HAP-1 (cell line): ENCODE results near the gene SETD2.

Experiments
- DNase-seq, 2 experiments: peaks; one replicate each; pipeline ENCODE4 v3.0.0-alpha.2; 2016 to 2020; ENCODE audit warnings: low spot score in 2 of 2
- H3K27me3 ChIP-seq: fragments of 250-450 bp; sonication (Bioruptor Pico); 2 replicates; pipeline ENCODE4 v1.5.1; 2020; ENCODE audit warnings: low read depth, mild to moderate bottlenecking, moderate library complexity
- H3K36me3 ChIP-seq: fragments of 250-450 bp; sonication (Bioruptor Pico); replicated peaks from 2 replicates; pipeline ENCODE4 v1.5.1; 2020; ENCODE audit warnings: mild to moderate bottlenecking
- H3K4me1 ChIP-seq: fragments of 250-450 bp; sonication (Bioruptor Pico); 2 replicates; pipeline ENCODE4 v1.5.1; 2020; ENCODE audit warnings: mild to moderate bottlenecking
- H3K4me3 ChIP-seq: fragments of 250-450 bp; sonication (Bioruptor Pico); 2 replicates; pipeline ENCODE4 v1.5.1; 2020; ENCODE audit warnings: mild to moderate bottlenecking, moderate library complexity
- H3K9me3 ChIP-seq: fragments of 250-450 bp; sonication (Bioruptor Pico); 2 replicates; pipeline ENCODE4 v1.5.1; 2020; ENCODE audit warnings: mild to moderate bottlenecking, moderate library complexity
- in situ Hi-C: fragments of 300-500 bp; cut with MboI; formaldehyde crosslinking; loops from 3 replicates; pipeline ENCODE4 v1.14.3; 2020; ENCODE audit warnings: low sequenced_read_pairs, inconsistent platforms, mixed read lengths

Gene SETD2

DNA sequence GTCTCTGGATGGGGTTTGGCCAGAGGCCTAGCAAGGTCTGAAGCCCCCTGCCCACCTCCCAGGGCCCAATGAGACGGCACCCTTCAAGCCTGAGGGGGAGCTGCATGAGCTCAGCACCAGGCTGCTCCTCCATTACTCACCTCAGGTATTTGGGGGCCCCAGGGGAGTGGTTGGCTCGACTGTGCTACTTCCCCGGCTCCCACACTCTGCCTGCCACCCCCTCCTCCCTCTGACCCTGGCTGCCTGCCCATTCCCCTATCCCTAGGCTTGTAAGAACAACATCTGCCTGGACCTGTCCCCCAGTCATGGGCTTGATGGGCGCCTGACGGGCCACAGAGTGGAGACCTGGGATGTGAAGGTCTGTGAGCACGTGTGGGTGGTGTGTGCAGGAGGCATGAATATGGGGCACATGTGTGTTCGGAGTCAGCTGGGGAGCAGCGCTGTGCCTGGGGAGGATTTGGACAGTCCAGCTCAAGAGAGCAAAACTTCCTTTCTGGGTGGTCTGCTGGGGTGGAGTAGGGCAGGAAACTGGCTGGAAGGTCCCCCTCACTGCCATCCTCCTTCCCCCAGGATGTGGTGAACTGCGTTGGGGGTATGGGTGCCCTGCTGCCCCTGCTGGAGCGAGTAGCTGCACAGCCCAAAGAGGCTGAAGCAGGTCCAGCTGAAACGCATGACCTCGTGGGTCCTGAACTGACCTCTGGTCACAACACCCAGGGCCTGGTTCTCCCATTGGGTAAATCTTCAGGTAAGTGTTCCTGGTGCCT, 167.0 kb downstream of the SETD2 start:
- Histone ChIP-seq H3K27me3 (no peaks in the 10 kb centered on the region), H3K9me3 (no peaks in the 10 kb centered on the region), H3K4me1 (no peaks in the 10 kb centered on the region), H3K36me3 (peaks cover 24% of the 10 kb centered on the region), H3K4me3 (no peak overlapping the region)
- in situ Hi-C loops = no loop called here
- no peak for DNase-seq

DNA sequence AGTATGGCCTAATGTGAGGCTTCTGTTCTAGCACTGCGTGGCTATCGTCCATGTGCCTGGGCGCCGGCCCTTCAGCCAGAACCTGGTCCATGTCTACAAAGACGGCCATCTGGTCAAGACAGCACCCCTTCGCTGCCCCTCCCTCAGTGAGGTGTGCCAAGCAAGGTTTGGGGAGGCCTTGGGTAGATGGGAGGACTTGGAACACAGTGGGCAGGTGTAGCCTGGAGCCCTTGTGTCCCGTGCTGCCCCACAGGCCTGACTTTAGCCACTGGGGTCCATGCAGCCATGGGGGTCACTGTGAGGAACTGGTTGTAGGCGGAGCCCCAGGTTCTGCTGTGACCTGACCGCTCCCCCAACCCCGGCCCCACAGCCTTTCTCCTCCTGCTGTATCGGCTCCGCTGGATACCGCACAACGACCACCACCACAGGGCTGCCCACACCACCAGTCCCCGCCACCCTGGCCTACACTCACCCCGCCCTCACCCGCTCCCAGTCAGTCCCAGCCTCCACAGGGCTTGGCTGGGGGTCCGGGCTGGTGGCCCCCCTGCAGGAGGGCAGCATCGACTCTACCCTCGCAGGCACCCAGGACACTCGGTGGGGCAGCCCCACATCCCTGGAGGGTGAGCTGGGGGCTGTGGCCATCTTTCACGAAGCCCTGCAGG, 167.9 kb downstream of the SETD2 start:
- in situ Hi-C loops = no loop called here
- H3K4me3 ChIP-seq = no peak overlapping the region
- H3K4me1 ChIP-seq = no peaks in the 10 kb centered on the region
- DNase-seq = no peak
- H3K9me3 ChIP-seq = no peaks in the 10 kb centered on the region
- H3K36me3 ChIP-seq = peaks cover 16% of the 10 kb centered on the region
- no peaks in the 10 kb centered on the region for H3K27me3 ChIP-seq

DNA sequence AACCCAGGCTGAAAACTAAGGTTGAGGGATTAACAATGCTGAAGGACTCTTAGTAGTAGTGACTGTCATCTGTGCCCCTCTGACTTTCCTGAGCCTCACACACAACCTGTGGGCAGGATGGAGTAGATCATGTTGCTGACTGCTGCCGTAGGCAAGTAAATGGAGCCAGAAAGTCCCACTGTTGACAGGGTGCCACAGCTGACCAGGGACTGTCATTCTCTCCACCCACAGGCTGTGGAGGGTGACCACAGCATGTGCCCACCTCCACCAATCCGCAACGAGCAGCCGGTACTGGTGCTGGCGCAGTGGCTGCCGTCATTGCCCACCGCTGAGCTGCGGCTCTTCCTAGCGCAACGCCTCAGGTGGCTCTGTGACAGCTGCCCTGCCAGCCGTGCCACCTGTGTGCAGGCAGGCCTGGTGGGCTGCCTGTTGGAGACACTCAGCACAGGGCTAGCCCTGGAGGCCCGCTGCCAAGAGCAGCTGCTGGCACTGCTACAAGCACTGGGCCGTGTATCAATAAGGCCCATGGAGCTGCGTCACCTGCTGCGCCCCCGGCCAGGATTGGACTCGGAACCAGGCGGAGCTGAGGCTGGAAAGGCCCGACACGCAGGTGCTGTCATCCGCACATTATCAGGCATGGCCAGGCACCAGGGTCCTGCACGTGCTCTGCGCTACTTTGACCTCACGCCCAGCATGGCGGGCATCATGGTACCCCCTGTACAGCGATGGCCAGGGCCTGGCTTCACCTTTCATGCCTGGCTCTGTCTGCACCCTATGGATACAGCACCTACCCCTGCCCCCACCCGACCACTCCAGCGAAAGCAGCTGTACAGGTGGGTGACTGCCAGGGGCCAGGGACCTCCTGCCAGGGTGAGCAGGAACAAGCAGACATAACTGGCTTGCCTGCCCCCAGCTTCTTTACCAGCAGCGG, 168.8 kb downstream of the SETD2 start:
- no peaks in the 10 kb centered on the region for H3K27me3 ChIP-seq
- peaks cover 8% of the 10 kb centered on the region for H3K36me3 ChIP-seq
- H3K4me1 ChIP-seq = no peaks in the 10 kb centered on the region
- no peak overlapping the region for H3K4me3 ChIP-seq
- no peak for DNase-seq
- no peaks in the 10 kb centered on the region for H3K9me3 ChIP-seq
- in situ Hi-C loops = no loop called here

DNA sequence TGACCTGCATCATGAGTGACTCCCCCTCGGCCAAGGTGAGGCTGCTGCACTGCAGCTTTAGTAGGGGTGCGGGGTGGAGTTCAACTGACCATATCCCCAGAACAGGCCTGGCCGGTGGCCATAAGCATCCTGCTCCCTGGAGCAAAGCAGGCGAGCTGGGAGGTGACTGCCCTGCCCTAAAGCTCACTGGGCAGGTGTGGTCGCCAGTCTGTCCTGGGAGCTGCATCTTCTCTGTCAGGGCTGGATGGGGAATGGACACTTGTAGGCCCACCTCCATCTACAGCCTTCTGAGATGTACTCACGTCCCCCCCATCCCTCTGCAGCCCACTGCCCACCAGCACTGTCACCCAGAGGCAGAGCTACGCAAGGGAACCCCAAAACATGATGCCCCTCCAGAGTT, 169.9 kb downstream of the SETD2 start:
- no peaks in the 10 kb centered on the region for H3K27me3 ChIP-seq
- H3K4me3 ChIP-seq = no peak overlapping the region
- no peak for DNase-seq
- in situ Hi-C loops = no loop called here
- peaks cover 7% of the 10 kb centered on the region; the same call in 1 of the 2 replicates for H3K36me3 ChIP-seq
- no peaks in the 10 kb centered on the region for H3K4me1 ChIP-seq
- no peaks in the 10 kb centered on the region for H3K9me3 ChIP-seq

DNA sequence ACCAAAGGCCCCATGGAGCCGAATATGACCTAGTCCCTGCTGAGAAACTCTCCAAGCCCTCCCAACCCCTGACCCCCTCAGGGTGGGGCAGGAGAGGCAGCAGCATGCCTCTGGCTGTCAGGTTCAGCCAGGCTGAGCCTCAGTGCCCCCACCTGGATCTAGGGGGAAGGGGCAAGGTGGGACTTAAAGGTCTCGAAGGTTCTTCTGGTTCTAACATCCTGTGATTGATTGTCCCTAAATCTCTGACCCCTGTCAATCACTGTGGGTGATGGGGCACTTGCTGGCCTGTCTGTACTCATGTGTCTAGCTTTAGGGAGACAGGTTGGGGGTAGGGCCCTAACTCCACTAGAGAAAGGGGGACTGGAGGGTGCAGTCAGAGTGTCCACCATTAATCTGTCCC, 170.6 kb downstream of the SETD2 start:
- Histone ChIP-seq H3K4me3 (no peak overlapping the region), H3K4me1 (no peaks in the 10 kb centered on the region), H3K27me3 (no peaks in the 10 kb centered on the region), H3K9me3 (no peaks in the 10 kb centered on the region), H3K36me3 (peaks cover under 1% of the 10 kb centered on the region; the same call in 1 of the 2 replicates)
- no peak for DNase-seq
- in situ Hi-C loops = no loop called here

DNA sequence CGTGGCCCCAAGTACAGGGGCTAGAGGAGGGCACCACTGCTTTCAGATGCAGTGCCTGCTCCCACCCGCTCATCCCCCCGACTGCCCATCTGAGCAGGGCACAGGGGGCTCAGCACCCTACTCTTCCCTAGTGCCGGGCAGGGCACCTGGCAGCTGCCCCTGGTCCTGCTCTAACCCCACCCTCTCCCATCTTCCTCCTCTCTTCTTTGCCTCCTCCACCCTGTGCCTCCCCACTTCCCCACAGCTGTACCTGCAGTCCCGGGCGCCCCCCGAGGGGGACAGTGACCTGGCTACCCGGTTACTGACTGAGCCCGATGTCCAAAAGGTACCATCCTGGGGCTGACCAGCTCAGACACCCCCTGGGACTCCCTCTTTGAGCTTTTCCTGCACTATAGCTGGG, 171.7 kb downstream of the SETD2 start:
- Histone ChIP-seq H3K27me3 (no peaks in the 10 kb centered on the region), H3K4me1 (no peaks in the 10 kb centered on the region), H3K4me3 (no peak overlapping the region), H3K9me3 (no peaks in the 10 kb centered on the region), H3K36me3 (no peaks in the 10 kb centered on the region)
- no peak for DNase-seq
- in situ Hi-C loops = no loop called here

DNA sequence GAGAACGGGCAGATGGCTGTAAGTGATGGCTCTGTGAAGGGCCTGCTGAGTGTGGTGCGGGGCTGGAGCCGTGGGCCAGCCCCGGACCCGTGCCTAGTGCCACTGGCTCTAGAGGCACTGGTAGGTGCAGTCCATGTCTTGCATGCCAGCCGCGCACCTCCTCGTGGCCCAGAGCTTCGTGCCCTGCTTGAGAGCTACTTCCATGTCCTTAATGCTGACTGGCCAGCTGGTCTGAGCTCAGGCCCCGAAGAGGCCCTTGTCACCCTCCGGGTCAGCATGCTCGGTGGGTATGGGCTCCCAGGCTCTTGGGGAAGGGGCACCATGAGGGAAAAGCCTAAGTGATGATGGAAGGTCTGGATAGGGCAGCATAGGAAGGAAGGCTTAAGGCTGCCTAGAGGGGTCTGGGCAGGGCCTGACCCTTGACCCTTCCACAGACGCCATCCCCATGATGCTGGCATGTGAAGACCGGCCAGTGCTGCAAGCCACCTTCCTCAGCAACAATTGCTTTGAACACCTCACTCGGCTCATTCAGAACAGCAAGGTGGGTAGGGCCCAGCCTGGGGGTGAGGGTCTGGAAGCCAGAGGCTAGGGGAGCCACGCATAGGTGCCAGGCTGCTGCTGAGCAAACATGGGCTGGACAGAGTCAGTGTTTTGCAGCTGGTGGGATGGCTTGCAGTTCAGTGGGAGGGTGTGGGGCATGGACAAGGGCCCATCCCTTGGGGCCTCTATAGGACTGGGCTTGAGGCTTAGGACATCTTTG, 172.3 kb downstream of the SETD2 start:
- Histone ChIP-seq H3K9me3 (no peaks in the 10 kb centered on the region), H3K36me3 (no peaks in the 10 kb centered on the region), H3K4me1 (no peaks in the 10 kb centered on the region), H3K4me3 (no peak overlapping the region), H3K27me3 (no peaks in the 10 kb centered on the region)
- DNase-seq = no peak
- in situ Hi-C loops = no loop called here

DNA sequence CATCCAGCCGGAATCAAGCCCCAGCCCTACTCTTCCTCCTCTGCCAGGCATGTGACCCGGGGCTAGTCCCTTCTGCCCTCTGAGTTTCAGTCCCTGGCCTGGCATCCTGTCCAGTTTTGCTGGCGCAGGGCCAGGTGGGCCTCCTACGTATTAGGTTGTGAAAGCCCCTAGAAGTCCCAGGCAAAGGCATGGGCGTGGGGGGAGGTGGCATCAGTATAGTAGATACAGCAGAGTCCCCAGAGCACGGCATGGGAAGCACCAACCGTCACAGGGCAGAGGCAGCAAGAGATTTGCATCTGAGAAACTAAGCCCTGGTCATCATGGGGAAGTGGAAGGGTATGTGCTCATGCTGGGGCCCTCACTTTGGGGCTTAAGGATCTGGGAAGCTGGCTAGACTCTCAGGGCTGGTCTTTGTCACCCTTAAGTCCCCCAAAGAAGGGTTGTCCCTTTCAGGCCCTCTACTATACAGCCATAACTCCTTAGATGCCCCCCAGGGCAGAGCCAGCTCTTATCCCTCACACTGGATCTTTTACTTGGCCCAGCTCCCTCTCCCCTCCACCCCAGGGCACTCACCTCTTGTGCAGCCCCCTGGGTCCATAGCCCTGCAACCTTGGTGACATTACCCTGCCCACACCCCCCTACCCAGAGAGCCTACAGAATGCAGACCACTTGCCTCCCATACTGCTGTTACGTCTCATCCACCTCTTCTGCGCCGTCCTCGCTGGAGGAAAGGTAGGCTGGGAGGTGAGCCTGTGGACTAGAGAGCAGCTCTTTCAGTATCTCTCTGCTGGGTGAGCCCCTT, 173.1 kb downstream of the SETD2 start:
- in situ Hi-C loops = no loop called here
- Histone ChIP-seq H3K4me1 (no peaks in the 10 kb centered on the region), H3K27me3 (no peaks in the 10 kb centered on the region), H3K4me3 (no peak overlapping the region), H3K9me3 (no peaks in the 10 kb centered on the region), H3K36me3 (no peaks in the 10 kb centered on the region)
- no peak for DNase-seq

DNA sequence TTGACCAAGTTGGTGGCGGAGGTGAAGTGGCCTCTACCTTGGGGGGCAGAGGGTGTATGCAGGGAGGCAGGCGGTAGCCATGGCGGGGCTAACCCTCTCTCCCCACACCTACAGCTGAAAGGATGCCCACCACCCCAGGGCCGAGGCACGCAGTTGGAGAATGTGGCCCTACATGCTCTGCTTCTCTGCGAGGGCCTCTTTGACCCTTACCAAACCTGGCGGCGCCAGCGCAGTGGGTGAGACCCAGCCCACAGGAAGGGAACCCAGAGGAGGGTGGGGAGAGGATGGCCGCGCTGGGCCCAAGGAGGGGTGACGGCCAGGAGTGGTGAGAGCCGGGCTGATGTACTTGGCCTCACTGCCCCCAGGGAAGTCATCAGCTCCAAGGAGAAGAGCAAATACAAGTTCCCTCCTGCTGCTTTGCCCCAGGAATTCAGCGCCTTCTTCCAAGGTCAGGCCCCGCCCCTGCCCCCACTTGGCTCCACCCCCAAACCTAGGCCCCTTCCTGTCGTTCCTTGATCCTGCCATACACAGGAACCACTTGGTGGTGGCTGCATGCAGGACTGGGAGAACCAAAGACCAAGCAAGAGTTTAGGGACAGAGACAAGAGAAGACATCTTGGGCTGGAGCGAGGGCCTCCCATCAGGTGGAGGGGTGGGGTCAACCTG, 174.6 kb downstream of the SETD2 start:
- Histone ChIP-seq H3K4me1 (no peaks in the 10 kb centered on the region), H3K4me3 (no peak overlapping the region), H3K36me3 (no peaks in the 10 kb centered on the region), H3K9me3 (no peaks in the 10 kb centered on the region), H3K27me3 (no peaks in the 10 kb centered on the region)
- in situ Hi-C loops = no loop called here
- DNase-seq = no peak

DNA sequence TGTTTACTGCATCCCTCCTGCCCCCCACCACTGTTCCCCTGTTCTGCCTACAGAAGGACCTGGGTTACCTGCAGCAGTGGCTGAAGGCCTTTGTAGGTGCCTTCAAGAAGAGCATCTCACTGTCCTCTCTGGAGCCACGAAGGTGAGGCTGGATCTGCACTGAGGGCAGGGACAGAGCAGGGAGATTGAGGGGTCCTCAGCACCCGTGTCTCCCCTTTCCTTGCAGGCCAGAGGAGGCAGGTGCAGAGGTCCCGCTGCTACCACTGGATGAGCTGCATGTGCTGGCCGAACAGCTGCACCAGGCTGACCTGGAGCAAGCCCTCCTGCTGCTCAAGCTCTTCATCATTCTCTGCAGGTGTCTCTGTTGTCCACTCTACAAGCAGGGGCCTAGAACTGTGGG, 175.3 kb downstream of the SETD2 start:
- no peak for DNase-seq
- Histone ChIP-seq H3K36me3 (no peaks in the 10 kb centered on the region), H3K4me1 (no peaks in the 10 kb centered on the region), H3K4me3 (no peak overlapping the region), H3K27me3 (no peaks in the 10 kb centered on the region), H3K9me3 (no peaks in the 10 kb centered on the region)
- in situ Hi-C loops = no loop called here

DNA sequence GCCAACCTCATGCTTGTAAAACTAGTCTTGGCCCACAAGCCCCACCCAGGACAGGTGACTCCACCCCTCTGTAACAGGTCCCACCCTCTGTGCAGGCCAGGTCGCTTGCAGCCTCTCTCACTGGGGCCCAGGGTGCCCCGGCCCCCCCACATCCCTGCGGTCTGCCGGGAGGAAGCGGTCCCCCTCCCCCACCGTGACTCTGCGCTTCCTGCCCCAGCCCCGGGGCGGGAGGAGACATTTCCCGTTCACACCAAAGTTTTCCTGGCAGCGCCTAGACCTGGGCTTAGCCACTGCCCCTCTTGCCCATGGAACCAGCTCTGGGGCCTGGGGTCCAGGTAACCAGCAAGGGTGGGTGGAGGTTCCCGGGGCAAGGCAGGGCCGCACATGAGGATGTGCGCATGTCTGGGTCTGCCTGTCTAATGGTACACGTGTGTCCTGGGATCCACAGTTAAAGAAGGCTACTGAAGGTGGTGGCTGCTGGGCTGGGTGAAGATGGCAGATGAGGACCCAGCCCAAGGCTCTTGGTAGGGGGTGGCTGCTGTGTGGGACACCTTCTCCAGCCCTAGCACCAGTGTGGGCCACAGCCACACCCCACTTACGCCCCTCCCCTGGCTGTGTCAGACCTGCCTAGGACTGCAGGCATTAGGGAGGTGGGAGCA, 176.0 kb downstream of the SETD2 start:
- Histone ChIP-seq H3K9me3 (no peaks in the 10 kb centered on the region), H3K36me3 (no peaks in the 10 kb centered on the region), H3K4me1 (no peaks in the 10 kb centered on the region), H3K27me3 (no peaks in the 10 kb centered on the region), H3K4me3 (no peak overlapping the region)
- no peak for DNase-seq
- in situ Hi-C loops = no loop called here

DNA sequence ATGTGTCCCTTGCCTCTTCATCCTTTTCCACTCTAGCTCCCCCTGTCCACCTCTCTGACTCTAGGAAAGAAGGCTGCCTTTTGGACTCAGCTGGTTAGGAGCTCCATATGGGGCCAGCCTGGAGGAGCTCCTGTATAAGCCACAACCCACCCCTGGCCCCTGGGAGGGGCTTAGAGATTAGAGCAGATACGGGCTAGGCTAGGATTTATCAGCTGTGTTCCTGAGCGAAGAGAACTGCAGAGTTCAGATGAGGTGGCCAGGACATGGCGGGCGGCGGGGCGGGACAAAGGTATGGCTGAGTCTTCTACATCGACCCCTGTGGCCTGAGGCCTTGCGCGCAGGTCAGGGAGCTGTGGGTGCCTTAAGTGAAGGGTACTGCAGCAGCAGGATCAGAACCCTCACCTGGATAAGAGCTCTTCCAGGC, 176.6 kb downstream of the SETD2 start:
- no peaks in the 10 kb centered on the region for H3K27me3 ChIP-seq
- no peaks in the 10 kb centered on the region for H3K36me3 ChIP-seq
- no peaks in the 10 kb centered on the region for H3K4me1 ChIP-seq
- no peaks in the 10 kb centered on the region for H3K9me3 ChIP-seq
- DNase-seq = no peak
- no peak overlapping the region for H3K4me3 ChIP-seq
- in situ Hi-C loops = no loop called here
